HG02885 (cell line): ENCODE data around the gene KIF13A.
"Not testable (repeated sequence)": the region's sequence is repeated elsewhere in the genome, so short reads cannot be mapped to it uniquely, and the experiment has no call there.

Source experiments
- ATAC-seq: cut with Tn5 transposase; IDR thresholded peaks from one replicate; pipeline ENCODE4 v1.9.1; 2021; ENCODE audit warnings: mild to moderate bottlenecking; ENCODE audit not compliant: unreplicated experiment, poor library complexity

Gene KIF13A

DNA sequence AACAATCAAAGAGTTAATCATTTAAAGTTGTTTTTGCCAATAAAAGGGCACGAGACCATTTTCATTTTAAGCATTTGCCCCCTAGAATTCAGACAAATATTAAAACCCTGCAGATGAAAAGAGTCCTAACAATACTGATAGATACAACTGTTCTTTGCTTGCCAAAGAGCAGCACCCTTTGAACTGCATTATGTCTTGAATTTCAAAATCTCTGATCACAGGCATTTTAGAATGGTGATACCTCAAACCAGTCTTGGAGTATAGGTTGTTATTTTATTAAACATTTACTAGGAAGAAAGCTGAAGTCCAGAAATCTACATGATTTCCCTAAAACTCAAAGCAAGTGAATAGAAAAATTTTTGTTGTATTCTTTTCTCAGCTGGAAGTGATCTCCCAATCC, 108.7 kb downstream of the KIF13A start:
- ATAC-seq, result no peak

DNA sequence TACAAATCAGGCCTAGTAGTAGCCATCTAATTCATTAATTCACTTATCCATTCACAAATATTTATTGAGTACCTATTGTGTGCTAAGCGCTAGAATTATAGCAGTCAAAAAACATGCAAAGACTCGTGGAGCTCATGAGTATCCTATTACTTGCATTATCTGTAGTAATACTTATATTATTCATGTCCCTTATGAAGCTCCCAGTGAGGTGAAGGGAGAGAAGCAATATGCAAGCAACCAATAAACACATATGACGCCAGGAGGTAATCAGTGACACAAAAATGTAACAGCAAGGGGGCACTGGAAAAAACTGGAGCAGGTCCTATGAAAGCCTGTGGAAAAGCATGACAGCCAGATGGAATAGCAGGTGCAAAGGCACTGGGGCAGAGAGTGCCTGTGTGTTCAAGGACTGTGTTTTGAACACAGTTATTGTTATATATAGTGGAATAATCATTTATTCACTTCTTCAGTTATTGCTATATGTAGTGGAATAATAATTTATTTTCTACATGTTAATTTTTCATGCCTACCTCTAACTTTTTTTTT, 109.5 kb downstream of the KIF13A start:
- ATAC-seq, result no peak

DNA sequence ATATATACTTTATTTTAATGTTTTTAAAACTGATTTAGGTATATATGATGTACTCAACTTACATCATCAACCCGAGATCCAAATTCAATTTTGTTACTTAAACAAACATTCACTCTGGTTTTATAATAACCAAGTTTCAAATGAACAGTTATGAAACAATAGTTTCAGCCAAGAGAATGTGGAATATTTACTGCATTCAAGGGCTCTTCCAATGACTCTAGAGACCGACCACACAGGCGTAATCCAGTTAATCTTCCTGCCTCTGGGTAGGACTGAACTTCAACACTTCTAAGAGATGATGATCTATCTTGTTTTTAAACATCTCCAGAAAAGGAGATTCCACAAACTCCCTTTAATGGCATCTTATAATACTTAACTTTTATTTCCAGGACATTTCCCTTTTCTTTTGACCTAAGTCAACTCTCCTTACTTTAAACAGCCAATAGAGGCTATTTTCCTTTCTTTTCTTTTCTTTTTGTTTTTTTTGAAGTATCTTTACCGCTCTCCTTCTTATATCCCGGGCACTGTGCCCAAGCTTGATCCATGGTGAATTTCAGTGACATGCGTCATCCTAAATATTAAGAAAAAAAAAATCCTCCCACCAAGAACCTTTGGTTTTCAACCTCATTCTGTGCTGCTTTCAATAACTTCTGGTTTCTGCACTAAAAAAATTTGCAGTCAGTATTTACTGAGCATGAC, 110.1 kb downstream of the KIF13A start:
- ATAC-seq, result no peak

DNA sequence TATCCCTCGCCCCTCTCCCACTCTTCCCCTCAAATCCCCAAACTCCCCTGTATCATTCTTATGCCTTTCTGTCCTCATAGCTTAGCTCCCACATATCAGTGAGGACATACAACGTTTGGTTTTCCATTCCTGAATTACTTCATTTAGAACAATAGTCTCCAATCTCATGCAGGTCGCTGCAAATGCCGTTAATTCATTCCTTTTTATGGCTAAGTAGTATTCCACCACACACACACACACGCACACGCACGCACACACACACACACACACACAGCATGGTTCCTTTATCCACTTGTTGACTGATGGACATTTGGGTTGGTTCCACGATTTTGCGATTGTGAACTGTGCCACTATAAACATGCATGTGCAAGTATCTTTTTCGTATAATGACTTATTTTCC, 112.7 kb downstream of the KIF13A start:
- ATAC-seq, result no peak

DNA sequence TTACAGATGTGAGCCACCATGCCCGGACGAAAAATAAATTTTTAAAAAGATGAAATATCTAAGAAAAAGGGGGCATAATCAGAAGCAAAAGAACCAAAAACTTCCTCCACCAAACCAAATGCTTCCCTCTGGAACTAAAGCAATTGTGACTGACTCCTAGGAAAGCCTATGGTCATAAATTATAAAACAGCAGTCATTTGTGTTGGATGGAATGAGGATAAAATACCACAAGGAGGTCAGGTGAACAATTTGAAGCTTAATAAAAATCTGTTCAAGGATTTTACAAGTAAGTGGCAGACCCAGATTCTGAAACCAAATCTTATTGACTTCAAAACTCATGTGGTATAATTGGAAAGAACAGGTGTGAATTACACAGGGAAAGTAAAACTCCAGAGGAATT, 114.5 kb downstream of the KIF13A start:
- ATAC-seq, result no peak

DNA sequence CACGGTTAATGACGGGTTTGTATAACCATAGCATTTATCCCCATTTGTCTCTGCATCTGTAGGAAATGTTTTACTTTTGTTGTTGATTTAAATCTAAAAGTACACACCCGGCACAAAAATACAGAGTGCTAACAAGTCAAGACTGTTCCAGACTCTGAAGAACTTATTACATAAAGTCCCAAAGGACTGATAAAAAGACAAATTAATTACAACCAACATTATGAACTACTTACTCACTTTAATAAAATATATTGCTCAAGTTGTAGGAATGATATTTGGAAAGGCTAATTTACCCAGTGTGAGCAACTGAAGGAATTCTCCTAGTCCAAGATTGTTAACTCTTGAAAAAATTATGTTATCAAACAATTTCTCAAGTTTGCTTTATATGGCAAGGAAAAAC, 115.6 kb downstream of the KIF13A start:
- ATAC-seq, result no peak

DNA sequence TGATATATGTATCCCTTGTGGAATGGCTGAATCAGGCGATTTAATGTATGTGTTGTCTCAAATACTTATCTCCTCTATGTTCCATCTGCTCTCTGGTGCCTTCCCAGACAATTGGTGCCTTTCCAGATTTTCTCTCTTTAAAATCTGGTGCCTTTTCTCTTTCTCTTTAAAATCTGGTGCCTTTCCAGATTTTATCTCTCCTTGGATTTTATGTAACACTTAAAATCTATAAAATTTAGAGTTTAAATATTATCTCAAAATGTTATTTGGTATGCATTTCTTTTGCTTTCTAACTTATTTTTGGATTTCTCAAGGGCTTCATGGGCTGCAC, 116.3 kb downstream of the KIF13A start:
- ATAC-seq, result no peak

DNA sequence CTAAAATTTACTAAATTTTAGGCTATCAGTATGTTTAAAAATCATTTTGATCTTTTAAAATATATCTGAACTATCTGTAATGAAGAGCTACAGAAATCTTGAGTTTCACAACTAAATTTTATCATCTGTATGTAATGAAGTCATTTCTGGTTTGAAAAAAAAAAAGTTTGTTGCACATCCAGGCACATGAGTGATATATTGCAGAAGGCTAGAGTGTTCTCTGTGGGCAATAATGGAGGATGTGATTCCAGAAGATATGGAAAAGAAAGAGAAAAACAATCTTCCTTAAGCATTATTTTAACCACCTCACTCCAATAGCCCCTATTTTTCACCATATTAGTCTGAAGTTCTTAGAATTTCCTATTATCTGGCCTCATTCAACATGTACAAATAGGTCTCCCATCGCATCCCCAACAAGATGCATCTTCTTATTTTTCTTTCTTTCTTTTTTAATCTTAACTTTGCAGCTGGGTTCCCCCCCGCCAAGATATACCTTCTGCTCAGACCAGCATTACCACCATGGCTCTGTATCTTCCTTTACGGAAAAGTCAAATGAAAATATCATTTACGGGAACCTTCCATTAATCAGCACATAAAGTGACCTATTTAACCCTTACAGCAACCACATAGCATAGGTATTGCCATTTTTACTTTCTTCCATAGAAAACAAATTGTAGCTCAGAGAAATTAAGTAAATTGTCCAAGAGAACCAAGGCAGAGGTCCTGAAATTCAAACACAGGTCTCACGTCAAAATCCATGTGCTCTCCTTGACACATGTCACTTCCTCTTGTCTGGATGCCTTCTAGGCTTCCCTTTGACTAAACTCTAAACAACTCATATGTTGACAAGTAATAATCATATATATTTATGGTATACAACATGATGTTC, 116.9 kb downstream of the KIF13A start:
- ATAC-seq, result no peak

DNA sequence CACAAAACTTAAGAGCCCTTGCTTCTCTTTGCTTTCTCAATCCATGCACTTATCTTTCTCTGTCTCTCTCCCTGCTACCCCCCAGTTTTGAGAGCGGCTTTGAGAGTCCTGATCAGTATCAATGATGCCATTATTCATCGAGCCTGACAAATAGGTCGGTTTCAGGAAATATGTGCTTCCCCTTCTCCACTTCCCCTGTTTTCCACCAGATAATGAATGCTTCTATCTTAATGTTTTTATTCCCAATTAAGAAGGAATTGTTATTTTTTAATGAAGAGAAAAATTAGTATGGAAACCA, 117.7 kb downstream of the KIF13A start:
- no peak for ATAC-seq

DNA sequence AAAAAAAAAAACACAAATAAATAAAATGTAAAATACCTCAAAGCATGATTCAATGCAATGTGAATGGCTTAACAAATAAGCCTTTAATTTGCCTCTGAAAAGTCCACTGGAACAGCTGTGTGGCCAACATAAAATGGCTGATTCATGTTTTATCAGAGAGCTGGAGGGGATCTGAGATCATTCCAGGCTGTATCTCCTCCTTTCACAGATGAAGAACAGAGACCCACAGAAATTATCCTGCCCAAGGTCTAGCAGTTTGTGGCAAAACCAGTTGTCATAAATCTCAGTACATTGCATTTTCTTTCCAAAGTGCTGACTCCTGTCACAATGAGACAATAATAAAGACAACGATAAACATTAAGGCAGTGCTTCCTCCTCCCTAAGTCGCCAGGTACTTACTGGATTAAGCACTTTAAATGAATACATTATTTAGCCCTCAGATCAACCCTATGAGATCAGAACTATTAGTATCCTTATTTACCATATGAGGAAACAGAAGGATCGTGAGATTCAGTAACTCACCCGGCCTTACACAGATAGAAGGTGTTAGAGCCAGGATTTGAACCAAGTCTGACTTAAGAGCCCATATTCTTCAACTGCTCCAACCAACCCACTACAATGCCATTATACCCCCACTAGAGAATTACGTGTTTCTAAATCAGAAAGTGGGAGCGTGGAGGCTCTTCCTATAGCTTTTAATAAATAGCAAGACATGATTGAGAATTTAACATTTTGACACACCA, 118.3 kb downstream of the KIF13A start:
- no peak for ATAC-seq

DNA sequence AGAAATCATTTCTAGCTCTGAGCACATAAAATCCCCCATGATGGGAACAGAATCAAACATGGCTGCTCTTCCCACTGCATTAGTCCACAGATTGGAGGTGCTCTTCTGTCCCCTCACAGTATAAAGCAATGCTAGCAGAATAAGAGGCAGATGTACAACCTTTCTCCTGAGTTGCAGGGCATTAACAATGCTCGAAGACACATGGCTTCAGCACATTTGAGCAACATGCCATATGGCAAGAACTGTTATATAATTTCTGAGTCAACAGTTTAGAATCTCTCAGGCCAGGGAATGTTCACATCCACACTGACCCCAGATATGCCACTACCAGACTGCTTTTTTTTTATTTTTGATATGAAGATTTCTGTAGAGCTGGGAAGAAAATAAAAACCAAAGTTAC, 119.6 kb downstream of the KIF13A start:
- ATAC-seq, result no peak

DNA sequence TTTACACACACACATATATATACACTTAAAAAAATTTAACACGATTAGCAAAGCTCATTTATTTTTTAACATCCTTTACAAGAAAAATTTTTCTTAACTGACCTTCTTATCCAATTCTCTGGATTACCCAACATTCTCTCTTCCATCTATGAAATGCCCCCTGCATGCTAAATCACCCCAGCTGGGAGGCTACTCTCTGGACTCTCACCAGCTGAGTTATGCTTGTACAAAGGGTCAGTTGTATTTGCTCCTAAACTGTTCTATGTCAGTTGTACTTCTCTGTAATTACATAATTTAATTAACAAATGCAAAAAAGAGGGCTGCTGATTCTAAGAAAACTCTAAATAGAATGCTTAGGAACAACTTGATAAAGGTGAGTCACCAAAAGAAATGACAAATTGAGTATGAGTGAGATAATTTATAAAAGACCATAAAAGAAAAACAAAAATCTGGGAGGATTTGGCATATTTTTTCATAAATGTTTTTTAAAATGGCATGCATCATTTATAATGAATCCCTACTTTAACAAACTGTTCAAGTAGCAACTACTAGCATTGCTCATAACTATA, 120.5 kb downstream of the KIF13A start:
- ATAC-seq, result no peak

DNA sequence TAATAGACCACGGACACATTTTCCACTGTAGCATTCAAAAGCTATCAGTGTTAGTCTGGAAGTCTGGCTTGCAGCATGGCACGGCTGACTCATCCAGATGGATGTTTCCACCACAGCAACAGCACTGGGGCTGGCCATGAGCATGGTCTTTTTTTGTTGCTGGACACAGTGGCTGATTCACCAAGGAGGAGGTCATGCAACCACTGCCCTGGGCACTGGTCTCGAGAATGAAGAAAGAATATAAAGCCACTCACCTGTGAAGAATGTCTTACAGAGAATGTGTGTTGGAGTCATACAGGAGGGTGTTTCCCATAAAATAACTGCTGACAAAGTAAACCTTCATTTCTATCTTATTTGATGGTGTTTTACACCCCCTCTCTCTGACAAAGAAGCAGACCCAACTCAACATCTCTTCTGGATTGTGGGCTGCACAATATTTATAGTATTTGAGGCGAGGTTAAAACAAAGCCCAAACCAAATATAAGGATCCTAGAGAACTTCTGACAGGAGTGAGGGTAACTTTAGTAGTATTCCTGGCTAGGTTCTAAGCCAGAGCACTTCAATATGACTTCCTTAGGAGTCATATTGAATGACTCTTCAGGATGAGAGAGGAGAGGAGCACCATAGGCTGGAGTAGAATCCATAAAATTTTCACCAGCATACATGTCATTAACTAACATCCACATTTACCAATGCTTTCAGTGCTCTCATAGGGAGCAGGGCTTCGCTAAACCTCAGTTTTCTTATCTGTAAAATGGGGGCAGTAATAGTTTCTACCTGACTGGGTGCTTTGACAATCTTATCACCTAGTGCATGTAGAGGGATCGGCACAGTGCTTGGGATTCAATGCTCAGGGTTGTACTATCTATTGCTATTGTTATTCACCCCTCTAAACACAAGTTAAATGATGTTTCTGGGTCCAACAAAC, 121.4 kb downstream of the KIF13A start:
- no peak for ATAC-seq

DNA sequence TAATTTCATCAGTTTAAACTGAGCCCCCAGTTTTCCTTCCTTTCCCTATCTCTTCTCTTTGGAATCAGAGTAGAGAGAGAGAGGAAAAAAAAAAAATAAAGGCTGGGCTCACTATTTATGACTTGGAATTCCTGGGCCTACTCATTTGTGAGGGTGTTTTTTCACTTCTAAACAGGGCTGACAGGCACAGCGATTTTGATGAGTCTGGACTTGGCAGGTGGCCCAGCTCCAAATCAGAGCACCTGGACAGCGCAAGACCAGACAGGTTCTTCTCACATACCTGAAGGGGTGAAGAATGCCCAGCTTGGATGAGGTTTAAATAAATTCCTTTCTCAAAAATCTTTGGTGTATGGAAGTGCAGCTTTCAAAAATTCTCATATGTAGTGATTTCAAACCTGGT, 122.2 kb downstream of the KIF13A start:
- ATAC-seq, result no peak

DNA sequence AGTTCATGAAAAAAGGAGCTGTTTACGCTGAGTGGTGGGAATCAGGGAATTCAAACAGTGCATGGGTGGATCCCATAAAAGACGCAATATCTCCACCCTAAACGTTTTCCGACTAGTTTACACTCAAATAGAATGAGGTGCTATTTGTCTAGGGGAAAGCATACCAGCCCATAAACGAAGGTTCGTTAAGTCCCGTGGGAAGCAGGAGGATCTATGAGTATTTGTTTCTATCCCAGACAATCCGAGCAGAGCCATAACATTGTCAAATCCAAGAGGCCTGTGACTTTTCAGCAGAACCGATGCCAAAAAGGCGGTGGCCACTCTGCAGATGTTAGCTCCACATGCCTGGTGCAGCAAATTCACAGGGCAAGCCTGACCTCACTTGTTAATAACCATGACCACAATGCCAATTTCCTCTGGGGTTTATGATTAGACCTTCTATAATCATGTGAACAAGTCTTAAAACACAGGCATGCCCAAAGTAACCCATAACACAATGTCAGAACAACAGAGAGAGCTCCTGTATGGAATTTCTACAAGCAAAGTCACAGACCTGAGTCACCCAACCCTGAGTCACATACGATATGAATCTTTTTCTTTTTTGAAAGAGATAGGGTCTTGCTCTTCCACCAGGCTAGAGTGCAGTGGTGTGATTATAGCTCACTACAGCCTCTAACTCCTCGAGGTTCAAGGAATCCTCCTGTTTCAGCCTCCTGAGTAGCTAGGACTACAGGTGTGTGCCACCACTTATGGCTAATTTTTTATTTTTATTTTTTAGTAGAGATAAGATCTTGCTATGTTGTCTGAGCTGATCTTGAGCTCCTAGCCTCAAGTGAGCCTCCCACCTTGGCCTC, 123.3 kb downstream of the KIF13A start:
- no peak for ATAC-seq

DNA sequence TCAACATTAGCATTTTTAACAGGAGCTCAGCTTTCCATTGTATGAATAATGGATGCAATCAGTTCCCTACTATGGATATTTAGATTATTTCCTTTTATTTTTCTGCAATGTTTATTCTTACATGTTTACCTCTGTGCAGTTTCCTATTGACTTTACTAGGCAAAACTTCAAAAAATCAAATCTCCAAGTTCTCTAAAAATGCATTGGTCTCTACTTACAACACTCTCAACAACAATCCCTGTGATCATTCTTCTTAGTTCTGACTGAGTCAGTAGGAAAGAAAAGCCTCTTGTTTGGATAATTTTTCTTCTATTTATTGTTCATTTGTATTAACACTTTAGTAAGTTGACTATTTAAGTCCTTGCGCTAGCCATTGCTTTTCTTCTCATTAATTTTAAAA, 126.1 kb downstream of the KIF13A start:
- no peak for ATAC-seq

DNA sequence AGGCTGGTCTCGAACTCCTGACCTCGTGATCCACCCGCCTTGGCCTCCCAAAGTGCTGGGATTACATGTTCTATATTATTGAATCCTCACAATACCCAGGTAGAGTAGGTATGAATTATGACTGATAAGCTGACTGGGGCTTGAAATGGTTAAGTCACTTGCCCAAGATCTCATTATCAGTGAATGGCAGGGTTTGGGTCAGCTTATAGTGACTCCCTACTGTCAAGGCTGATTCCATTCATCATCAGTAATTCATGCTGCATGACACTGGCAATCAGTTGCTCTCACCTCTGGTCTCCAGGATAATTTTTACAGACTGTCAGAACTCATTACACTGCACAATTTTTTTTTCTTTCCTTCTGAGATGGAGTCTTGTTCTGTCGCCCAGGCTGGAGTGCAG, 127.6 kb downstream of the KIF13A start:
- no peak for ATAC-seq

DNA sequence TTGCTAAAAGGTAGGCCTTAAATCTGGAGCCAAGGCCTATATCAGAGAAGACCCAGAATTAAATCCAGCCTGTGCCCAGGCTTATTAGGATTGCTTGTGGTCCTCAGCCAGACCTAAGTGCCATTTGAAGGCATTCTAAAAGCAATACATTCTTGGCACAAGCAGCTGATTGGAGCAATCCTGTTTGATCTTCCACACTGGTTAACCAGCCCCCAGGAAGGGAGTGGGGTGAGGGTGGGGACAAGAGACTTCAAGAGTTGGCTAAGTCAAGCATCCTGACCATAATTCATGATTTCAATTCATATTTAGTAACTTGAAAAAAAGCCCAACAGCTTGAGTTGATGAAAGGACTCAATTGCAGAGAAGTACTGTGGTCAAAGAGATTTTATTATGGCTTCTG, 128.9 kb downstream of the KIF13A start:
- no peak for ATAC-seq

DNA sequence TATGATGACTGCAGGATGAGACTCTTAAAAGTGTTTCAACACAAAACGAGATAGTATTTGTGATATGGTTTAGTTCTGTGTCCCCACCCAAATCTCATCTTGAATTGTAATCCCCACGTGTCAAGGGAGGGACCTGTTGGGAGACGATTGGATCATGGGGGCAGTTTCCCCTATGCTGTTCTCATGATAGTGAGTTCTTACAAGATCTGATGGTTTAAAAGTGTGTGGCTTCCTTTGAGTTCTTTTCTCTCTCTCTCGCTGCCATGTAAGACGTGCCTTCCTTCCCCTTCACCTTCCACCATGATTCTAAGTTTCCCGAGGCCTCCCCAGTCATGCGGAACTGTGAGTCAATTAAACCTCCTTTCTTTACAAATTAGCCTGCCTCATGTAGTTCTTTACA, 130.2 kb downstream of the KIF13A start:
- ATAC-seq, result not testable (repeated sequence)
